Measurements from ENCODE around the gene TOX2. TPM values are rescaled to one million over a fixed set of nuclear protein-coding genes. Genes with fewer than 3 reads are reported as not detected.

Gene TOX2
- total and polyA plus RNA-seq, 2 of the 8 experiments (the other 6 are each of a cell fraction or from before 2014, with no cell fraction given) = 1.8 to 3.4 TPM

DNA sequence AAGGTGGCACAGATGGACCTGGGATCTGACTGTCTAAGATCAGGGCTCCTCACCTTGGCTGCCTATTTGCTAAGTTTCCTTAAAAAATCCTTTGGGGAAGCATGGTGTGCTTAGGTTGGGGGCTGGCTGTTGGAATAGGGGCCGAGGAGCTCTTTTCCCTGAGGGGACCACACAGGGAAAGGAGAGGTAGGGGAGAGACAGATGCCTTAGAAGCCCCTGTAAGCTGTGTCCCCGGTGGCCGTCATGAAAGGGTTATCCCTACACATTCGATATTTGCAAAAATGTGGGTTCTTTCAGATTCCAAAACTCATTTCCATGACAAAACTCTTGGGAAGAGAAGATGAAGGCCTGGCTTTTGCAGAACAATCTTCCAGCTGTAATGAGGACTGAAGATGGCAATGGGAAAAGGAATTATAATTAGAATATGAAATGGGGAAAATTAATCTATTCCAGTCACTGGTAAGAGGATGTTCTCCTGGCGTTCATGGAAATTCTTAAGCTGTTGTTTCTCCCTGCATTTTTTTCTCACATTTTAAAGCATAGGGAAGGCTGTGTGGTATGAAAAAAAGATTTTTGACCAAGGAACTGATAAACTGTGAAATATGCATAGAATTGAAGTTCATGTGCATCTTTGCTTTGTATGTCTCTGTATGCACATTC is 53.8 kb downstream of the TOX2 start (continued):
- TF ChIP-seq, protein P1, sequence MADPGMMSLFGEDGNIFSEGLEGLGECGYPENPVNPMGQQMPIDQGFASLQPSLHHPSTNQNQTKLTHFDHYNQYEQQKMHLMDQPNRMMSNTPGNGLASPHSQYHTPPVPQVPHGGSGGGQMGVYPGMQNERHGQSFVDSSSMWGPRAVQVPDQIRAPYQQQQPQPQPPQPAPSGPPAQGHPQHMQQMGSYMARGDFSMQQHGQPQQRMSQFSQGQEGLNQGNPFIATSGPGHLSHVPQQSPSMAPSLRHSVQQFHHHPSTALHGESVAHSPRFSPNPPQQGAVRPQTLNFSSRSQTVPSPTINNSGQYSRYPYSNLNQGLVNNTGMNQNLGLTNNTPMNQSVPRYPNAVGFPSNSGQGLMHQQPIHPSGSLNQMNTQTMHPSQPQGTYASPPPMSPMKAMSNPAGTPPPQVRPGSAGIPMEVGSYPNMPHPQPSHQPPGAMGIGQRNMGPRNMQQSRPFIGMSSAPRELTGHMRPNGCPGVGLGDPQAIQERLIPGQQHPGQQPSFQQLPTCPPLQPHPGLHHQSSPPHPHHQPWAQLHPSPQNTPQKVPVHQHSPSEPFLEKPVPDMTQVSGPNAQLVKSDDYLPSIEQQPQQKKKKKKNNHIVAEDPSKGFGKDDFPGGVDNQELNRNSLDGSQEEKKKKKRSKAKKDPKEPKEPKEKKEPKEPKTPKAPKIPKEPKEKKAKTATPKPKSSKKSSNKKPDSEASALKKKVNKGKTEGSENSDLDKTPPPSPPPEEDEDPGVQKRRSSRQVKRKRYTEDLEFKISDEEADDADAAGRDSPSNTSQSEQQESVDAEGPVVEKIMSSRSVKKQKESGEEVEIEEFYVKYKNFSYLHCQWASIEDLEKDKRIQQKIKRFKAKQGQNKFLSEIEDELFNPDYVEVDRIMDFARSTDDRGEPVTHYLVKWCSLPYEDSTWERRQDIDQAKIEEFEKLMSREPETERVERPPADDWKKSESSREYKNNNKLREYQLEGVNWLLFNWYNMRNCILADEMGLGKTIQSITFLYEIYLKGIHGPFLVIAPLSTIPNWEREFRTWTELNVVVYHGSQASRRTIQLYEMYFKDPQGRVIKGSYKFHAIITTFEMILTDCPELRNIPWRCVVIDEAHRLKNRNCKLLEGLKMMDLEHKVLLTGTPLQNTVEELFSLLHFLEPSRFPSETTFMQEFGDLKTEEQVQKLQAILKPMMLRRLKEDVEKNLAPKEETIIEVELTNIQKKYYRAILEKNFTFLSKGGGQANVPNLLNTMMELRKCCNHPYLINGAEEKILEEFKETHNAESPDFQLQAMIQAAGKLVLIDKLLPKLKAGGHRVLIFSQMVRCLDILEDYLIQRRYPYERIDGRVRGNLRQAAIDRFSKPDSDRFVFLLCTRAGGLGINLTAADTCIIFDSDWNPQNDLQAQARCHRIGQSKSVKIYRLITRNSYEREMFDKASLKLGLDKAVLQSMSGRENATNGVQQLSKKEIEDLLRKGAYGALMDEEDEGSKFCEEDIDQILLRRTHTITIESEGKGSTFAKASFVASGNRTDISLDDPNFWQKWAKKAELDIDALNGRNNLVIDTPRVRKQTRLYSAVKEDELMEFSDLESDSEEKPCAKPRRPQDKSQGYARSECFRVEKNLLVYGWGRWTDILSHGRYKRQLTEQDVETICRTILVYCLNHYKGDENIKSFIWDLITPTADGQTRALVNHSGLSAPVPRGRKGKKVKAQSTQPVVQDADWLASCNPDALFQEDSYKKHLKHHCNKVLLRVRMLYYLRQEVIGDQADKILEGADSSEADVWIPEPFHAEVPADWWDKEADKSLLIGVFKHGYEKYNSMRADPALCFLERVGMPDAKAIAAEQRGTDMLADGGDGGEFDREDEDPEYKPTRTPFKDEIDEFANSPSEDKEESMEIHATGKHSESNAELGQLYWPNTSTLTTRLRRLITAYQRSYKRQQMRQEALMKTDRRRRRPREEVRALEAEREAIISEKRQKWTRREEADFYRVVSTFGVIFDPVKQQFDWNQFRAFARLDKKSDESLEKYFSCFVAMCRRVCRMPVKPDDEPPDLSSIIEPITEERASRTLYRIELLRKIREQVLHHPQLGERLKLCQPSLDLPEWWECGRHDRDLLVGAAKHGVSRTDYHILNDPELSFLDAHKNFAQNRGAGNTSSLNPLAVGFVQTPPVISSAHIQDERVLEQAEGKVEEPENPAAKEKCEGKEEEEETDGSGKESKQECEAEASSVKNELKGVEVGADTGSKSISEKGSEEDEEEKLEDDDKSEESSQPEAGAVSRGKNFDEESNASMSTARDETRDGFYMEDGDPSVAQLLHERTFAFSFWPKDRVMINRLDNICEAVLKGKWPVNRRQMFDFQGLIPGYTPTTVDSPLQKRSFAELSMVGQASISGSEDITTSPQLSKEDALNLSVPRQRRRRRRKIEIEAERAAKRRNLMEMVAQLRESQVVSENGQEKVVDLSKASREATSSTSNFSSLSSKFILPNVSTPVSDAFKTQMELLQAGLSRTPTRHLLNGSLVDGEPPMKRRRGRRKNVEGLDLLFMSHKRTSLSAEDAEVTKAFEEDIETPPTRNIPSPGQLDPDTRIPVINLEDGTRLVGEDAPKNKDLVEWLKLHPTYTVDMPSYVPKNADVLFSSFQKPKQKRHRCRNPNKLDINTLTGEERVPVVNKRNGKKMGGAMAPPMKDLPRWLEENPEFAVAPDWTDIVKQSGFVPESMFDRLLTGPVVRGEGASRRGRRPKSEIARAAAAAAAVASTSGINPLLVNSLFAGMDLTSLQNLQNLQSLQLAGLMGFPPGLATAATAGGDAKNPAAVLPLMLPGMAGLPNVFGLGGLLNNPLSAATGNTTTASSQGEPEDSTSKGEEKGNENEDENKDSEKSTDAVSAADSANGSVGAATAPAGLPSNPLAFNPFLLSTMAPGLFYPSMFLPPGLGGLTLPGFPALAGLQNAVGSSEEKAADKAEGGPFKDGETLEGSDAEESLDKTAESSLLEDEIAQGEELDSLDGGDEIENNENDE (IDR thresholded peaks at IDR 0.05; ENCODE audit: insufficient replicate concordance, low read length) = no peak
- TF ChIP-seq SP2 (IDR thresholded peaks at IDR 0.05; ENCODE audit: low read length) = no peak
- TF ChIP-seq, protein P2, sequence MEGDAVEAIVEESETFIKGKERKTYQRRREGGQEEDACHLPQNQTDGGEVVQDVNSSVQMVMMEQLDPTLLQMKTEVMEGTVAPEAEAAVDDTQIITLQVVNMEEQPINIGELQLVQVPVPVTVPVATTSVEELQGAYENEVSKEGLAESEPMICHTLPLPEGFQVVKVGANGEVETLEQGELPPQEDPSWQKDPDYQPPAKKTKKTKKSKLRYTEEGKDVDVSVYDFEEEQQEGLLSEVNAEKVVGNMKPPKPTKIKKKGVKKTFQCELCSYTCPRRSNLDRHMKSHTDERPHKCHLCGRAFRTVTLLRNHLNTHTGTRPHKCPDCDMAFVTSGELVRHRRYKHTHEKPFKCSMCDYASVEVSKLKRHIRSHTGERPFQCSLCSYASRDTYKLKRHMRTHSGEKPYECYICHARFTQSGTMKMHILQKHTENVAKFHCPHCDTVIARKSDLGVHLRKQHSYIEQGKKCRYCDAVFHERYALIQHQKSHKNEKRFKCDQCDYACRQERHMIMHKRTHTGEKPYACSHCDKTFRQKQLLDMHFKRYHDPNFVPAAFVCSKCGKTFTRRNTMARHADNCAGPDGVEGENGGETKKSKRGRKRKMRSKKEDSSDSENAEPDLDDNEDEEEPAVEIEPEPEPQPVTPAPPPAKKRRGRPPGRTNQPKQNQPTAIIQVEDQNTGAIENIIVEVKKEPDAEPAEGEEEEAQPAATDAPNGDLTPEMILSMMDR (IDR thresholded peaks at IDR 0.05; ENCODE audit: control extremely low read depth in 1 of 3, insufficient read depth in 1 of 3, low read depth in 1 of 3, low read length in 3 of 3) = no peak
- TF ChIP-seq PHF8 (conservative IDR thresholded peaks at IDR 0.05; ENCODE audit: low read depth, low read length) = no peak
- TF ChIP-seq SIN3A (conservative IDR thresholded peaks at IDR 0.05 in 1 of 2, IDR thresholded peaks at IDR 0.05 in 1 of 2; ENCODE audit: low read depth in 1 of 2, low read length in 2 of 2) = no peak
- no peak for TF ChIP-seq TCF12 (IDR thresholded peaks at IDR 0.05; ENCODE audit: low read depth, low read length)
- TF ChIP-seq SRF (IDR thresholded peaks at IDR 0.05; ENCODE audit: low read depth, low read length) = no peak
- TF ChIP-seq KDM5A (IDR thresholded peaks at IDR 0.05; ENCODE audit: low read length) = no peak

Measured in H1 (cell line).